Measurements from ENCODE around the gene SYNM.
"Not testable (repeated sequence)": the region's sequence is repeated elsewhere in the genome, so short reads cannot be mapped to it uniquely, and the experiment has no call there.

Gene SYNM

GRCh38 chr15:99104788-99105513 is at the start of gene SYNM:
Gene SYNM (plus strand): TSS chr15:99105080. CDS start chr15:99105200, 120 bp downstream.
- peak within 1 kb of the TSS; percentile 50 for H3K4me3 ChIP-seq (ENCODE audit: control insufficient read depth, low read depth, low read length)
- no peak for DNase-seq (ENCODE audit: low read depth)
- TF ChIP-seq CTCF (IDR thresholded peaks at IDR 0.05; ENCODE audit: control insufficient read depth, insufficient read depth, low read depth, low read length, missing control alignments): peak; percentile 43

- no peak for TF ChIP-seq CTCF (IDR thresholded peaks at IDR 0.05; ENCODE audit: control insufficient read depth, insufficient read depth, low read depth, low read length, missing control alignments)
- no peak overlapping the region for H3K4me3 ChIP-seq (ENCODE audit: control insufficient read depth, low read depth, low read length)
- no peak for DNase-seq (ENCODE audit: low read depth)
Measured at GRCh38 chr15:99055555-99056134, 49.2 kb upstream of the SYNM start.

- no peak overlapping the region for H3K4me3 ChIP-seq (ENCODE audit: control insufficient read depth, low read depth, low read length)
- TF ChIP-seq CTCF (IDR thresholded peaks at IDR 0.05; ENCODE audit: control insufficient read depth, insufficient read depth, low read depth, low read length, missing control alignments): no peak
- DNase-seq (ENCODE audit: low read depth): no peak
Measured at GRCh38 chr15:99057020-99057419, 47.9 kb upstream of the SYNM start.

- TF ChIP-seq CTCF (IDR thresholded peaks at IDR 0.05; ENCODE audit: control insufficient read depth, insufficient read depth, low read depth, low read length, missing control alignments): no peak
- DNase-seq (ENCODE audit: low read depth): no peak
- H3K4me3 ChIP-seq (ENCODE audit: control insufficient read depth, low read depth, low read length): no peak overlapping the region
Measured at GRCh38 chr15:99057697-99058420, 47.0 kb upstream of the SYNM start.

- H3K4me3 ChIP-seq (ENCODE audit: control insufficient read depth, low read depth, low read length): peak overlapping the region; percentile 54
- no peak for TF ChIP-seq CTCF (IDR thresholded peaks at IDR 0.05; ENCODE audit: control insufficient read depth, insufficient read depth, low read depth, low read length, missing control alignments)
- no peak for DNase-seq (ENCODE audit: low read depth)
Measured at GRCh38 chr15:99058421-99058870, 46.4 kb upstream of the SYNM start.

- peak; percentile 42 for TF ChIP-seq CTCF (IDR thresholded peaks at IDR 0.05; ENCODE audit: control insufficient read depth, insufficient read depth, low read depth, low read length, missing control alignments)
- peak; percentile 29 for DNase-seq (ENCODE audit: low read depth)
- peak overlapping the region; percentile 46 for H3K4me3 ChIP-seq (ENCODE audit: control insufficient read depth, low read depth, low read length)
Measured at GRCh38 chr15:99059010-99059981, 45.6 kb upstream of the SYNM start.

- not testable (repeated sequence) for H3K4me3 ChIP-seq (ENCODE audit: control insufficient read depth, low read depth, low read length)
Measured at GRCh38 chr15:99060186-99060585, 44.7 kb upstream of the SYNM start.

More at GRCh38 chr15:99060186-99060585, 44.7 kb upstream of the SYNM start:
- DNase-seq (ENCODE audit: low read depth): not testable (repeated sequence)
